ENCODE data around the gene NPW. TPM values are rescaled to one million over a fixed set of nuclear protein-coding genes. Genes with fewer than 3 reads are reported as not detected.
A peak's percentile ranks its signal among the peaks of the same experiment; 100 is the strongest.

Gene NPW
- total and polyA plus RNA-seq, 9 of the 15 experiments (the other 6 are each of a cell fraction or from before 2014, with no cell fraction given), result 0.14 to 4.0 (median 2.6) TPM; not detected in 4

GRCh38 chr16:2047330-2048115 lies 27.9 kb downstream of the NPW start, which contains the start of the genes NTHL1 and TSC2 (continued):
- peak; percentile 98 for TF ChIP-seq ZBTB40 (IDR thresholded peaks at IDR 0.05)
- no peak for TF ChIP-seq ZBTB40 (CRISPR knock-in tag; IDR thresholded peaks at IDR 0.05)
- TF ChIP-seq MBD2 (IDR thresholded peaks at IDR 0.05; ENCODE audit: borderline replicate concordance, low read depth), result peak; percentile 95
- TF ChIP-seq CHD4 (IDR thresholded peaks at IDR 0.05; ENCODE audit: insufficient read depth, insufficient replicate concordance, low read depth, low read length, poor library complexity, severe bottlenecking), result no peak
- peak; percentile 83 for TF ChIP-seq VEZF1 (CRISPR knock-in tag; IDR thresholded peaks at IDR 0.05)
- TF ChIP-seq ZFX (CRISPR knock-in tag; IDR thresholded peaks at IDR 0.05), result peak; percentile 83
- peak; percentile 35 for TF ChIP-seq SAP30 (IDR thresholded peaks at IDR 0.05; ENCODE audit: borderline replicate concordance, insufficient read depth, low read depth, low read length, poor library complexity, severe bottlenecking)
- no peak for TF ChIP-seq ZFP36 (IDR thresholded peaks at IDR 0.05; ENCODE audit: low read depth, low read length, partially characterized antibody)
- no peak for TF ChIP-seq ZBED1 (IDR thresholded peaks at IDR 0.05)
- TF ChIP-seq ELF4 (CRISPR knock-in tag; IDR thresholded peaks at IDR 0.05), result no peak
- TF ChIP-seq ELF1 (tag; IDR thresholded peaks at IDR 0.05), result peak; percentile 93
- TF ChIP-seq ZNF57 (CRISPR knock-in tag; IDR thresholded peaks at IDR 0.05), result no peak
- peak; percentile 90 for TF ChIP-seq HNRNPLL (IDR thresholded peaks at IDR 0.05; ENCODE audit: low read depth, low read length, poor library complexity, severe bottlenecking)
- TF ChIP-seq KLF16 (IDR thresholded peaks at IDR 0.05), result no peak
- TF ChIP-seq FOXA1 (IDR thresholded peaks at IDR 0.05; ENCODE audit: borderline replicate concordance), result no peak
- peak; percentile 46 for TF ChIP-seq TBP (optimal IDR thresholded peaks at IDR 0.05; ENCODE audit: low read depth, low read length)
- no peak for TF ChIP-seq BRD4 (IDR thresholded peaks at IDR 0.05)
- TF ChIP-seq ERF (CRISPR knock-in tag; IDR thresholded peaks at IDR 0.05), result 0 out of 2 replicates have a peak, but pooled peaks have one; percentile 35

Data from K562 (cell line).